M059J (cell line): ENCODE results near the gene SPATA24. TPM values are rescaled to one million over a fixed set of nuclear protein-coding genes. Genes with fewer than 3 reads are reported as not detected.
"Not testable (repeated sequence)": the region's sequence is repeated elsewhere in the genome, so short reads cannot be mapped to it uniquely, and the experiment has no call there.

Source experiments
- DNase-seq: peaks from one replicate; pipeline ENCODE4 v3.0.0-alpha.2; 2012; ENCODE audit warnings: low read depth
- total RNA-seq: library from RNA; depleted of rRNA; stranded (reverse); fragments of >200 nt; shearing (Covaris generic); gene quantifications from 2 replicates; pipeline ENCODE4 v1.2.3, GENCODE V29; 2014

Gene SPATA24
- total RNA-seq, 1 experiment from 2014 or later: 6.3 TPM

DNA sequence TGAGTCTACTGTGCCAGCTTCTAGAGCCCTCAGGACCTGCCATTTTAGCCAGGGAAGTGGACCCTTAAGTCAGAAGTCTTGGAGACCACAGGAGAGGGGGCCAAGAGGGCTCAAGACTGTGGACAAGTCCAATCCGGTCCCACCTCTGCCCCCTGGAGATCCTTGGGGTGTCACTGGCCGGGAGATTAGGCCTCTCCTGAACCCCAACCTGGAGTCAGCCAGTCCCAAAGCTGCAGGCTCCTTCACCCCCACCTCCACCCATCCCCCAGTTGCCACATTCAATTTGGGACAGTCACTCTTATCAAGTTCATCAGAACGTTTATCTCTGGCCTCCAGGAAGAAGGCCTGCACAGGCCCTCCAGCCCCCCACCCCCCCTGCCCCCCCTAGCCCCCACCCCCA is 21.1 kb downstream of the SPATA24 start:
- no peak for DNase-seq

- no peak for DNase-seq
Observed at GRCh38 chr5:139381837-139382761, 21.8 kb downstream of the SPATA24 start.

DNA sequence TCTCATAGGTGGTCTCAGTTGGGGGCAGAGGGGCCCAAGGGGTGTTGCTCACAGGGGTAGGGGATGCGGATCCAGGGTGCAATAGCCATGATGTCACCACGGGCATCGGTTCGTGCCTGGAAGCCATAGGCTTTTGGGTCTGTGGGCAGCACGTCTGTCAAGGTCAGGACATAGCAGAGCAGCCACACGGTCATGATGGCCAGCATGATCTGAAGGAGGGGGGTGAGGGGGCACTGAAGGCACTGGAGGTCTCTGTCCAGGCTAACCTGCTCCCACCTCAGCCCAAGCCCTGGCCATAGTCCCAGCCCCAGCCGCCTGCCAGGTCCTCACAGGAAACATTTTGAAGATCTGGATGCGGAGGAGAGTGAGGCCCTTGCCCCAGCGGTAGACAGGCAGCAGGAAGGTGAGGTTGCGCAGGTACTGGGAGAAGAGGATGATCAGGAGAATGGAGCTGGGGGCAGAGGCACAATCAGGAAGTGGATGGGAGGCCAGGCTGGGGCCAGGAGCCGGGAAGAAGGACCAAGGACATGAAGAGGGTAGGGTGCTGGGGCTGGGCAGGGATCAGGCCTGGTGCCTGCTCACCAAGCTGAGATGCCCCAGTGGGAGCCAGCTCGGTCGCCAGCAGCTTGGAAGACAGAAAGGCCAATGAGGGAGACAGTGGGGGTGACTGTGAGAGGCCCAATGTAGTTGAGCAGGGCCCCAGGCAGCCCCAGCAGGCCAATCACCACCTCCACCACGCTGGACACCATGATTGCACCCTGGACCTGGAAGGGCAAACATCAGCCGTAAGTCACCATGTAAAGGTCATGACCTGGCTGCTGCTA is 24.1 kb downstream of the SPATA24 start:
- DNase-seq: no peak

DNA sequence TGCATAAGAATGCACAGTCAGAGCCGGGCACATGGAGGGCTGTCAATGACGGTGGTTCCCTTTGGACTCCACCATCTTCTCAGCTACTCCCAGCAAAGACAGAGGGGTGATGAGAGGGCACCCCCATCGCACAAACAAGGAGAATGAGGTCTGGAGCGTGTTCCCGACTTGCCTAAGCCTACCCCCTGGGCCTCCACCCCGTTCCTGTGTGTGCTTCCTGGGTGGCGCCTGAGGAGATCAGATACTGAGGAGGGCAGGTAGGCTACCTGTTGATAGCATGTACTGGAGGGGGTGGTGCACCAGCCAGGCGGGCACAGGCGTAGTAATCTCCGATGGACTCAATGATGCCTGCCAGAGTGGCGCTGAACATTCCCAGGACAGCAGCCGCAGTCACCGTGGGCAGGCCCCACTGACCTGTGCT is 24.9 kb downstream of the SPATA24 start:
- DNase-seq: no peak

GRCh38 chr5:139378101-139378825 is 25.6 kb downstream of the SPATA24 start:
- DNase-seq: no peak

DNA sequence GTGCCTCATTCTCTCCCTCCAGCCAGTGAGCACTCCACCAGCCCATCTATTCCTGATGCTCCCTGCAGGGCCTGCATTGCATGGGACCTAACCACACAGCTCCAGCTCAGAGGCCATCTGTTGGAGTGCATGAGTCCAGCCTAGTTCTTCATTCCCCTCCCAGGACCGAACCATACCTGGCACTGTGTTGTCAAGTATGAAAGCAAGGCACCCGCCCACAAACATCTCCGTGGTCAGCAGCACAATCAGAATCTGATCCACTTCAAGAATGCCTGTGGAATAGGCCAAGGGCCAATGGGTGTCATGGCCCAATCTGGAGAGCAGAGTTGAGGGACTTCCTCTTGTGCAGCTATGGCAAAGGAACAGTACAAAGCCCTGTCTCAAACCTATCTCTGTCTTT is 26.7 kb downstream of the SPATA24 start:
- no peak for DNase-seq

GRCh38 chr5:139376364-139376763 is 27.5 kb downstream of the SPATA24 start:
- no peak for DNase-seq

DNA sequence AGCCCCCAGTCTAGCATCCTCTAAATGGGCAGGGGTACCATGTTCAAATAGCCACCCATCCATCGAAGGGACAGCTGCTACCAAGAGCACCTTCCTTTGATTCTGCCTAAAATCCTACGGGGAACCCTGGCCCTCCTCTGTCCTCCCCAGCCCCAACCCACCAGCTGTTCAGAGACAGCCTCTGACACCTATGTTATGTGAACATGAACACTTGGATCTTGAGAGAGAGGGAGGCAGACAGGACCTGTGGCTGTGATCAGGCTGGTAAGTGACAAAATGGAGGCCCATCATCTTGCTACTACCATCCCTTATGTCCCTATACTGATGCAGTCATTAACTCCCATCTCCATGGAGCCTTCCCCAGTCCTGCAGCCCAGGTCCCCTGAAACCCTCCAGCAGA is 29.0 kb downstream of the SPATA24 start:
- no peak for DNase-seq

- DNase-seq: peak; percentile 73
Observed at GRCh38 chr5:139371482-139372435, 32.1 kb downstream of the SPATA24 start.

- no peak for DNase-seq
Observed at GRCh38 chr5:139369181-139369580, 34.7 kb downstream of the SPATA24 start.

- no peak for DNase-seq
Observed at GRCh38 chr5:139368613-139369012, 35.3 kb downstream of the SPATA24 start.

- no peak for DNase-seq
Observed at GRCh38 chr5:139364466-139364865, 39.4 kb downstream of the SPATA24 start.

DNA sequence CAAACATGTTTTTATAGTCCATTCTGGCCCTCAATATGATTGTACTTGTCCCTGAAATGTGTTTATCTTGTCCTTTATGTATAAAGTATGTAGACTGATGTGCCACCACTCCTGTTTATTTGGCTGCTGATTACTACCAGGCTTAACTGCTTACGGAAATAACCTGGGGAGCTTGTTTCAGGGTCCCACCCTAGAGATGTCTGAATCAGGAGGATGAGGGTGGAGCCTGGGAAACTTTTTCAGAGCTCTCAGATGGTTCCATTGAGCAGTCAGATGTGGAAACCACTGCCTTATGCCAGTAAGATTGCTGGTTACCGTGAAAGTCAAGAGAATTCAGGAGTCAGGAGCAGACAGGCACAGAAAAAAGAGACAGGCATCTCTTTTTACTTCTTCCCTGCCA is 40.0 kb downstream of the SPATA24 start:
- no peak for DNase-seq

DNA sequence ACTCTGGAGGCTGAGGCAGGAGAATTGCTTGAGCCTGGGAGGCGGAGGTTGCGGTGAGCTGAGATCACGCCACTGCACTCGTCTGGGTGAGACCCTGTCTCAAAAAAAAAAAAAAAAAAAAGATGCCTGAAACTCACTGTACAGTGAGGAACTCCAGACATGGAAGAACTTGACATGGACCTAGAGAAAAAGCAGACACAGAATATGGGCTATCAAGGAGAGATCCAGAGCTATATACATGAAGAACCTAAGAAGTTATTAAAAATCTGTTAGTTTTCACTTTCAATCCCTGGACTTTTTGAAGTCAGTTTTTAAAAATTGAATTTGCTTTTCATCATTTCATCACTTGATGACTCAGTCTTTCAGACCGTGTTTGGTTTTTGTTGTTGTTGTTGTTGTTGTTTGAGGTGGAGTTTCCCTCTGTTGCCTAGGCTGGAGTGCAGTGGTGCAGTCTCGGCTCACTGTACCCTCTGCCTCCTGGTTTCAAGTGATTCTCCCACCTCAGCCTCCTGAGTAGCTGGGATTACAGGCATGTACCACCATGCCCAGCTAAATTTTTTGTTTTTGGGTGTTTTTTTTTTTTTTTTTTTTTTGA is 42.0 kb downstream of the SPATA24 start:
- DNase-seq: no peak

- no peak for DNase-seq
Observed at GRCh38 chr5:139360384-139360783, 43.5 kb downstream of the SPATA24 start.

DNA sequence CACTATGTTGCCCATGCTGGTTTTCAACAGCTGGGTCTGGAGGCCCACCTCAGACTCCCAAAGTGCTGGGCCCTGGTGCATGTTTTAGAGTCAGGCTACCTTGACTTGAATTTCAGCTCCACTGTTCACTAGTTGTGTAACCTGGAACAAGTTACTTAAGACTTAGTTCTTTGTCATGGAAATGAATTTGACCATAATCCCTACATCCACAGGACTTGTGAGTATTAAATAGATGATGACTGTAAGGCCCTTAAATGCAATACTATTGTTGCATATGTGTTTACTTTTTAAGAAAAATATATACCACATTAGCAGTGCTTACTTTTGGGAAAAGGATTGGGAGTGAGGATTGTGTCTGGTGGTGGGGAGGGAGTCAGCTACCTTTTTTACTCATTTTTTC is 45.8 kb downstream of the SPATA24 start:
- no peak for DNase-seq

DNA sequence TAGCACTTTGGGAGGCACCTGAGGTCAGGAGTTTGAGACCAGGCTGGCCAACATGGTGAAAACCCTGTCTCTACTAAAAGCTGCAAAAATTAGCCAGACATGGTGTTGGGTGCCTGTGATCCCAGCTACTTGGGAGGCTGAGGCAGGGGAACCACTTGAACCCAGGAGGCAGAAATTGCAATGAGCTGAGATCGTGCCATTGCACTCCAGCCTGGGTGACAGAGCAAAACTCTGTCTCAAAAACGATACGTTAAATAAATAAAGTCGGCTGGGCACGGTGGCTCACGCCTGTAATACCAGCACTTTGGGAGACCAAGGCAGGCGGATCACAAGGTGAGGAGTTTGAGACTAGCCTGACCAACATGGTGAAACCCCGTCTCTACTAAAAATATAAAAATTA is 48.0 kb downstream of the SPATA24 start:
- DNase-seq: not testable (repeated sequence)

DNA sequence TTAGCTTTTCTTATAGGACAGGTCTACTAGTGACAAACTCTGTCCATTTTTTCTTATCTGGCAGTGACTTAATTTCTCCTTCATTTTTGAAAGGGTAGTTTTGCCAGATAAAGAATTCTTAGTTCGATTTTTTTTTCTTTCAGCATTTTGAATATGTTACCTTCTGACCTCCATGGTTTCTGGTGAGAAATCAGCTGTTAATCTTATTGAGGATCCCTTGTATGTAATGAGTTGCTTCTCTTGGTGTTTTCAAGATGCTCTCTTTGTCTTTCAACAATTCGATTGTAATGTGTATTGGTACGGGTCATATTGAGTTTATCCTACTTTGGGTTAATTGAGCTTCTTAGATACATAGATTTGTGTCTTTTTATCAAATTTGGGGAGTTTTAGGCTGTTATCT is 49.7 kb downstream of the SPATA24 start:
- no peak for DNase-seq

GRCh38 chr5:139347863-139348262 is 56.0 kb downstream of the SPATA24 start:
- DNase-seq: not testable (repeated sequence)
